SK-N-SH treated with all-trans-retinoic acid at 6 μM for 48 hours (cell line): Measurements from ENCODE around the gene CTNND2.

Source experiments
- GLIS3 ChIP-seq: fragments of 250-450 bp; sonication (Bioruptor Pico); IDR thresholded peaks from 2 replicates; pipeline ENCODE4 v1.5.0; 2020; ENCODE audit warnings: mild to moderate bottlenecking, moderate library complexity
- ZNF70 ChIP-seq: fragments of 450-650 bp; formaldehyde crosslinking; IDR thresholded peaks from 2 replicates; pipeline ENCODE4 v1.5.0; 2020; ENCODE audit warnings: mild to moderate bottlenecking, moderate library complexity
- TF ChIP-seq, protein P1 (sequence below): fragments of 250-450 bp; sonication (Bioruptor Pico); IDR thresholded peaks from 2 replicates; pipeline ENCODE4 v1.5.1; 2020; ENCODE audit warnings: low read depth, mild to moderate bottlenecking, moderate library complexity

- TF ChIP-seq, protein P1, sequence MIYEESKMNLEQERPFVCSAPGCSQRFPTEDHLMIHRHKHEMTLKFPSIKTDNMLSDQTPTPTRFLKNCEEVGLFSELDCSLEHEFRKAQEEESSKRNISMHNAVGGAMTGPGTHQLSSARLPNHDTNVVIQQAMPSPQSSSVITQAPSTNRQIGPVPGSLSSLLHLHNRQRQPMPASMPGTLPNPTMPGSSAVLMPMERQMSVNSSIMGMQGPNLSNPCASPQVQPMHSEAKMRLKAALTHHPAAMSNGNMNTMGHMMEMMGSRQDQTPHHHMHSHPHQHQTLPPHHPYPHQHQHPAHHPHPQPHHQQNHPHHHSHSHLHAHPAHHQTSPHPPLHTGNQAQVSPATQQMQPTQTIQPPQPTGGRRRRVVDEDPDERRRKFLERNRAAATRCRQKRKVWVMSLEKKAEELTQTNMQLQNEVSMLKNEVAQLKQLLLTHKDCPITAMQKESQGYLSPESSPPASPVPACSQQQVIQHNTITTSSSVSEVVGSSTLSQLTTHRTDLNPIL (CRISPR knock-in tag), result no peak
- no peak for TF ChIP-seq ZNF70
- no peak for TF ChIP-seq GLIS3 (CRISPR knock-in tag)
These were observed 652.2 kb downstream of the CTNND2 start for GRCh38 chr5:11252075-11252474.
